HG03108 (cell line): ENCODE results near the gene SUN5.
"Not testable (repeated sequence)": the region's sequence is repeated elsewhere in the genome, so short reads cannot be mapped to it uniquely, and the experiment has no call there.

Experiments
- ATAC-seq: cut with Tn5 transposase; IDR thresholded peaks from one replicate; pipeline ENCODE4 v1.9.1; 2021; ENCODE audit warnings: moderate library complexity; ENCODE audit not compliant: unreplicated experiment

Gene SUN5

DNA sequence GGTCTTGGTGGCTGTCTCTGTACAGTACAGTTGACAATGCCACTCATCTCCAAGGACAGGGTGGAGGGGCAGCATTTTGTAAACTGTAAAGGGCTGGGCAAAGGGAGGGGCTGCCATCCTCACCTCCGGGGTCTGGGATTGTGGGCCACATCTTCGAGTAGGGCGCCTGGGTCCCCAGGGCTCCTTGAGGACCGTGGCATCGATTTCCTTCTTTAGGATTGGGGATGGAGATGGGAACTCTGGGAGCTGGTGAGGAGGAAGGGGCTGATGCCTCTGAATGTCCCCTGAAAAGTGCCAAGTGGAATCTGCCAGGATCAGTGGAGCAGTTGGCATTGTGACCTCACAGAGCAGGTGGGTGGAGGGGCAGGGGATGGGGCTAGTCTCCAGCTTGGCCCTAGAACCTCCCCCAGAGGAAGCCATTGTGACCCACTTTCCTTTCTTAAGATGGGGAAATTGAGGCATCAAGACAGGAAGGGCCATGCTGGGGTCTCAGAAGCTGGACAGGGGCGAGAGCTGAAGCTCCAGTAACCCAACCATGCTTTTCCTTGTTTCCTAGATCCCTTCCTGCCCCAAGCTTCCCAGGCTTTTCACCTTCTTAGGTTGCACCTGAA lies at the start of gene SUN5:
Gene SUN5 (minus strand): TSS at position 293 of the 611 bp plus-strand sequence. CDS start 93 bp downstream, at position 200.
- ATAC-seq = no peak

- no peak for ATAC-seq
Measured at GRCh38 chr20:33053291-33054106, 49.3 kb upstream of the SUN5 start, which contains the start of gene BPIFB3. Gene BPIFB3 (plus strand): TSS chr20:33053903. CDS start chr20:33055436, 1,533 bp downstream.

GRCh38 chr20:33051333-33051732 lies 47.1 kb upstream of the SUN5 start:
- ATAC-seq = no peak

GRCh38 chr20:33046412-33046811 lies 42.2 kb upstream of the SUN5 start:
- ATAC-seq = no peak

GRCh38 chr20:33045129-33045721 lies 41.0 kb upstream of the SUN5 start:
- ATAC-seq = not testable (repeated sequence)

GRCh38 chr20:33043731-33044181 lies 39.5 kb upstream of the SUN5 start:
- ATAC-seq = no peak

GRCh38 chr20:33042983-33043730 lies 38.9 kb upstream of the SUN5 start:
- no peak for ATAC-seq

GRCh38 chr20:33042430-33042829 lies 38.2 kb upstream of the SUN5 start:
- no peak for ATAC-seq

DNA sequence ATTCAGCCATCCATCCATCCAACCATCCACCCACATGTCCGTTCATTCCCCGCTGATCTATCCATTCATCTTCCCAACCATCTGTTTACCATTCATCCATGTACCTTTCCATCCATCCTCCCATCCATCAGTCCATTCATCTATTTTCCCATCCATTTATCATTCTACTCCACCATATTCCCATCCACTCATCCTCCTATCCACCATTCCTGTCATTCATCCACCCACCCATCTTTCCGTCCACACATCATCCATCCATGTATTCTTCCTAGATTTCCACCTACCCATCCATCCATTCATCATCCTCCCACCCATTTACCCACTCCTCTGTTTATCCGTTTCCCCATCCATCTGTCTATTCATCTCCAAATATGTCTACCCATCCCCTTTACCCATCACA lies 34.0 kb upstream of the SUN5 start:
- ATAC-seq = no peak

DNA sequence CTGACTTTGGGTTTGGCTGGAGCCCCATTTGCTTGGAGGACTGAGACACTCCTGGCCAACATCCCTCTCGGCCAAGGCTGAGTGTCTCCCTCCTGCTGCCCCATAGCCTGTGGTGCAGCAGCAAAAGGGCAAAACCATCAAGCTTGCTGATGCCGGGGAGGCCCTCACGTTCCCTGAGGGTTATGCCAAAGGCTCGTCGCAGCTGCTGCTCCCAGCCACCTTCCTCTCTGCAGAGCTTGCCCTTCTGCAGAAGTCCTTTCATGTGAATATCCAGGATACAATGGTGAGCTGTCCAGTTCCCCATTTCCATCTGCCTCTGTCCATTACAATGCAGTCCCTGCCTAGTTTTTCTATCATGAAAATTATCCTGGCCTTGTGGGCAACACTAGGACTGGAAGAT lies 33.2 kb upstream of the SUN5 start:
- no peak for ATAC-seq

DNA sequence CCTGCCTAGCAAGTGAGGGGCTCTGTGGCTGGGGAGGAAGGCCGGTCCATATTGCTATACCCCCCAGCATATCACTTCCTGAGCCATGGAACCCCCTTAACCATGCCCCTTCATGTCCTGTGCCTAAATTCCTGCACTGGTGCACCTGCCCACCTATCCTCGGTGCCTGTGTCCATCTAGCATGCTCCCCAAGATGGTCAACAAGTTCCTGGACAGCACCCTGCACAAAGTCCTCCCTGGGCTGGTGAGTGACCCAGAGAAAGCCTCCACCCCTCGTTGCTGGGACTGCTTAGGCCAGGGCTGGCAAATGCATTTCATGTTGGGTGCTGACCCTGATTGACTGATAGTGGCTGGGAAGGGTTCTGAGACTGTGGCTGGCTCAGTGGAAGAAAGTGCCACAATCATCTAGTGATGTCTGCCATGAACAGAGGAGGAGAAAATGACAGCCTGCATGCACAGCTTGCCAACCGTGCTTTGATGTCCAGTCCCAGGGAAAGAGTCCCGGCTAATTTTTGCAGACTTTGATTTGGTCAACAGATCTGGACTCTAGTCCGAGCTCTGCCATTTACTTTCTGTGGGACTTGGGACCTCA lies 30.8 kb upstream of the SUN5 start:
- ATAC-seq = no peak

DNA sequence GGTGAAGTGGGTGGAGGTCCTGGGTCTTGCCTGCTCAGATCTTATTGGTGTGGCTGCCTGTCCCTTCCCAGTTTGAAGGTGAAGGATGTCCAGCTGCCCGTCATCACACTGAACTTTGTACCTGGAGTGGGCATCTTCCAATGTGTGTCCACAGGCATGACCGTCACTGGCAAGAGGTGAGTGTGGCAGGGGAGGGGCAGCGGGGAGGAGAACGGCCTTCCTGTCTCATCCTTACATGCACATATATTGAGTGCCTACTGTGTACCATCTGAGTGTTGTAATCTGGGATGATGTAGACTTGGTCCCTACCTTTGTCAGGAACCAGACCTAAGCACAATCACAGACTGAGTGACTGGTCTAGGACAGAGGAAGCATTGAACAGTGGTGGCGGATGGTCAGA lies 29.9 kb upstream of the SUN5 start:
- no peak for ATAC-seq

- no peak for ATAC-seq
Measured at GRCh38 chr20:33033381-33033780, 29.1 kb upstream of the SUN5 start.

DNA sequence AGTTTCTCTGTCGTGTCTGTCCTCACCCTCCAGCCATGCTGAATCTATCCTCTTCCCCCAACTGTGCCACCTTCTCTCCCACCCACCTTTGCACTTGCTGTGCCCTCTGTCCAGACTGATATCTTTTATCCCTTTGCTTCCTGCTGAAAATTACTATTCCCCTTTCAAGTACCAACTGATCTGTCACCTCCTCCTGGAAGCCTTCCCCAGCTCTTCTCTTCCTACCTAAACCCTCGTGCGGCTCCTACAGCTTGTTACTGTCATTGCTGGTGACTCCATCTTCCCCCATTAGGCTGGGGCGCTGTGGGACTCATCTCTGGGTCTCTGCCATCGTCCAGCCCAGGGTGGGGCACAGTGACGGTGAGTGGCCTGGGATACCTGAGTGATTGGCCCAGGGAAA lies 28.3 kb upstream of the SUN5 start:
- no peak for ATAC-seq

- no peak for ATAC-seq
Measured at GRCh38 chr20:33031531-33031930, 27.3 kb upstream of the SUN5 start, which contains the start of gene BPIFB6. Gene BPIFB6 (plus strand): TSS chr20:33031648. CDS start chr20:33031648, 0 bp downstream.

DNA sequence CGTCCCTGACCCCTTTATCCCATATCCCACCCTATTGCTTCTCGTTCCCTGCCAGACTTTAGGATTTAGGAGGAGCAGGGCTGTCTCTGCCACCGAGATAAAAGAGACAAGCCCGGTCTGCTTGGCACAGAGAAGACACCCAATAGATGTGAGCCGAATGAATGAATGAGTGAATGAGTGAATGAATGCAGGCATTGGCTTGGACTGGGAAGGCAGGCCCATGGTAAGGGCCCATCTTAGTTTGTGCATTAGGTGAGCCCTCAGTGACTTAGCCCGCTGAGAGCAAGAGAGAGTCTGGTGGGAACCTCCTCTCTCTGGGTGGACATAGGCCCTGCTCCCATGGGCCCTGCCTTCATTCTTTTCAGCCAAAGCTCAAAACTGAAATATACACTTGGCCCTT lies 26.3 kb upstream of the SUN5 start:
- no peak for ATAC-seq

DNA sequence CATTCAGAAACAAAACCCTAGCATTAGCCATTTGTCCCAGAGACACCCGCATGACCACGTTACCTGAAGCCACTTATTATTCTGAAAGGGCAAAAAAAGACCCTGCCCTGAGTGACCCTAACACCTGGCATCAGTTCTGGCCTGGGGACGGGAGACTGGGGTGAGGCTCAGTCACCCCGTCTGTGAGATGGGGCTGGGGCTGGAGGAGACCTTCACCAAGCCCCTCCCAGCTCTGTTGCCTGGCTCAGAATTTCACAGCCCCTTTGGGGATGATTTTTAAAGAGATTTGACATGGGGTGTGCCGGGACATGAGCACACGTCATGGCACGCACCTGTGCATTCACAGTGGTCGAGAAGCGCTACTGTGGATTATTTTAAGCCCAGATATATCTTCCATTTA lies 25.8 kb upstream of the SUN5 start:
- no peak for ATAC-seq

DNA sequence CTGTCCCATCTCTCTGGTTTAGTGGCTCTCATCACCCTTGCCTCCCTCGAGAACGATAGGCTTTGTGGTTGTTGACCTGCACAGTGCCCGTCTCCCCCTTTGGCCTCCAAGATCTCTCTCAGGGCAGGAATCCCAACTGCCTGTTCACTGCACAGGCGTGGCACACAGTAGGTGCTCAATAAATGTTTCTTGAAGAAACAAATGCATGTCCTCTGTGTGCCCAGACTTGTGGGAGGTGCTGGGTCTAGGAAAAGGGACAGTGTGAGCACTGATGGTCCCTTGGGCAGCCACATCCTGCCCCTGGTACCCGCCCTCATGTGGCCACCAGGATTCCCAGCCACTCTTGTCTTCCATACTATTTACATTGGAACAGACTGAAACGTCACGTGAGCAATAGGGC lies 24.6 kb upstream of the SUN5 start:
- ATAC-seq = no peak

- ATAC-seq = no peak
Measured at GRCh38 chr20:33027769-33028751, 23.8 kb upstream of the SUN5 start.
